Natural killer cell (primary cell): Measurements from ENCODE around the gene GPX8. TPM values are rescaled to one million over a fixed set of nuclear protein-coding genes. Genes with fewer than 3 reads are reported as not detected.

Experiments
- ATAC-seq, 3 donors: fragments of 150-1000 bp in 2 of 3; fragments of 200-7000 bp in 1 of 3; cut with Tn5 transposase; 1 replicate in 1 of 3; 2 replicates in 2 of 3; pipeline ENCODE4 v1.10.0; 2021; ENCODE audit warnings: mild to moderate bottlenecking in 2 of 3, moderate library complexity in 2 of 3
- DNase-seq, 2 donors: peaks; one replicate each; pipeline versions ENCODE4 v3.0.0 to v3.0.0-alpha.2; 2013 to 2021; ENCODE audit warnings: mixed read lengths in 1 of 2
- H3K27ac ChIP-seq: one replicate; pipeline ENCODE4 v1.5.1; 2013; ENCODE audit warnings: mild to moderate bottlenecking, low read length
- H3K27me3 ChIP-seq: one replicate; pipeline ENCODE4 v1.6.1; 2013; ENCODE audit warnings: low read length; ENCODE audit not compliant: control insufficient read depth, insufficient read depth
- H3K36me3 ChIP-seq: one replicate; pipeline ENCODE4 v1.6.1; 2013; ENCODE audit warnings: low read length; ENCODE audit not compliant: control insufficient read depth, insufficient read depth
- H3K4me1 ChIP-seq: one replicate; pipeline ENCODE4 v1.6.1; 2013; ENCODE audit warnings: low read length; ENCODE audit not compliant: control insufficient read depth, insufficient read depth
- H3K4me3 ChIP-seq: one replicate; pipeline ENCODE4 v1.5.1; 2013; ENCODE audit warnings: low read length
- H3K9me3 ChIP-seq: one replicate; pipeline ENCODE4 v1.6.1; 2013; ENCODE audit warnings: low read length; ENCODE audit not compliant: control insufficient read depth, insufficient read depth
- H3K27ac Mint-ChIP-seq, 2 donors: one replicate each; pipeline ENCODE4 v1.8.0; 2022; ENCODE audit warnings: mild to moderate bottlenecking in 2 of 2, mixed read lengths in 2 of 2, moderate library complexity in 1 of 2
- H3K27me3 Mint-ChIP-seq, 2 donors: one replicate each; pipeline ENCODE4 v1.8.0; 2022; ENCODE audit warnings: low read depth in 2 of 2, mixed read lengths in 2 of 2
- H3K36me3 Mint-ChIP-seq: one replicate; pipeline ENCODE4 v1.8.0; 2022; ENCODE audit warnings: mixed read lengths
- H3K4me1 Mint-ChIP-seq, 2 donors: one replicate each; pipeline ENCODE4 v1.8.0; 2022; ENCODE audit warnings: mixed read lengths in 2 of 2
- H3K4me3 Mint-ChIP-seq: one replicate; pipeline ENCODE4 v1.8.0; 2022; ENCODE audit warnings: mild to moderate bottlenecking, moderate library complexity, mixed read lengths
- H3K9me3 Mint-ChIP-seq, 2 donors: one replicate each; pipeline ENCODE4 v1.8.0; 2022; ENCODE audit warnings: mixed read lengths in 2 of 2
- WGBS: methylation state at CpG from one replicate; pipeline ENCODE4 v1.1.7; 2013; ENCODE audit warnings: missing lambda C conversion rate; ENCODE audit not compliant: insufficient coverage; 5-methylcytosine and 5-hydroxymethylcytosine counted together
- intact Hi-C: fragments of 100-400 bp; cut with micrococcal nuclease; formaldehyde crosslinking; loops from one replicate; pipeline ENCODE4 v1.14.2; 2022
- total RNA-seq, 4 donors: library from RNA; stranded (reverse); fragments of 120-200 nt in 1 of 4; gene quantifications; one replicate each; pipeline versions ENCODE4 v1.2.3 to v1.2.4, GENCODE V29; 2013 to 2022
- TF ChIP-seq, protein P1 (sequence below): fragments of 200-600 bp; IDR thresholded peaks from one replicate; pipeline ENCODE4 v1.8.0; 2022; ENCODE audit warnings: antibody characterized with exemption

The GPX8 gene
- total RNA-seq, 3 donors from 2014 or later (not counting 1 experiment from before 2014, with no cell fraction given) = not detected

DNA sequence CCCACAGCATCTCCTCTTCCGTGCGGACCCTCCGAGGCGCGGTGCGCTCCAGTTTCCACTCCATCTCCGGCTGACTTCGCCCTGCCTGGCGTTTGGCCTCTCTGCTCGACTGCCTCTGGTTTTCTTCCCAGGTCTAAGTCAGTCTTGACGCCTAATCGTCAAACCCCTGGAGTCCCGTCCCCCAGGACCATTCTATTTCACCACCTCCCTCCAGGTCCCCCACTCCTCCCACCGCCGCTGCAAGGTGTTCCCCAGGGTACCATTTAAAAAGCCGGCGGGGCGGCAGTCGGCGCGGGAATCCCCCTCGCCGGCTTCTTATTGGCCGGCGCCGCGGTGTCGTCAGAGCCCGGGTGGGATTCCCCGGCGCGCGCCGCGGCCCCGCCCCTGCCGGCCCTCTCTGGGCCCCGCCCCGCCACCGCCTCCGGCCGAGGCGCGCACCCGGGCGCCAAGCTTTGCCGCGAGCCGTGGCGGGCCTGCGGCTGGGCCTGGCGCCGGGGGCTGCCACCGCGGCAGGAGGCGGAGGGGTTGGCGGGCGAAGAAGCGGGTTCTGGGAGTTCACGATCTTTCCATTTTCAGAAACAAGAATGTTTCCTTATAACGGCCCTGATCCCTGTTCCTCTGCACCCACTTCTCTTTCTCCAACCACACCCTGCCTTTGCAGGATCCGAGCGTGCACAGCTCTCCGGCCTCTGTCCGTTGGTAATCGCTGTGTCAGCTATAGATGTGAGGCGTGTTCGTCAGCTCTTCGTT, 13.1 kb downstream of the GPX8 start, which contains the start of gene CDC20B:
TSS of gene CDC20B (minus strand) at position 241 of the 750 bp plus-strand sequence. CDS start at position 64, 177 bp downstream.
- H3K4me1 ChIP-seq = peaks cover 30% of the 10 kb centered on the region
- H3K27me3 ChIP-seq = peaks cover 60% of the 10 kb centered on the region
- H3K36me3 ChIP-seq = no peaks in the 10 kb centered on the region
- Mint-ChIP-seq H3K9me3 (no peaks in the 10 kb centered on the region), H3K27me3 (peaks cover 45 to 60% of the 10 kb centered on the region in 2 donors), H3K27ac (peak within 1 kb of the TSS; percentile 82 to 94), H3K4me3 (peak within 1 kb of the TSS; percentile 86), H3K4me1 (peaks cover 26 to 36% of the 10 kb centered on the region in 2 donors), H3K36me3 (no peaks in the 10 kb centered on the region)
- peak; percentile 90 to 95 (median 93) for ATAC-seq
- intact Hi-C loops = loop anchor here (1.0 to 10.0 kb wide), 5 partner anchors 60 to 858 kb away; partner anchors contain the start of genes ARL15, CCNO and PLPP1
- peaks cover 3% of the 10 kb centered on the region for H3K9me3 ChIP-seq
- TF ChIP-seq, protein P1, sequence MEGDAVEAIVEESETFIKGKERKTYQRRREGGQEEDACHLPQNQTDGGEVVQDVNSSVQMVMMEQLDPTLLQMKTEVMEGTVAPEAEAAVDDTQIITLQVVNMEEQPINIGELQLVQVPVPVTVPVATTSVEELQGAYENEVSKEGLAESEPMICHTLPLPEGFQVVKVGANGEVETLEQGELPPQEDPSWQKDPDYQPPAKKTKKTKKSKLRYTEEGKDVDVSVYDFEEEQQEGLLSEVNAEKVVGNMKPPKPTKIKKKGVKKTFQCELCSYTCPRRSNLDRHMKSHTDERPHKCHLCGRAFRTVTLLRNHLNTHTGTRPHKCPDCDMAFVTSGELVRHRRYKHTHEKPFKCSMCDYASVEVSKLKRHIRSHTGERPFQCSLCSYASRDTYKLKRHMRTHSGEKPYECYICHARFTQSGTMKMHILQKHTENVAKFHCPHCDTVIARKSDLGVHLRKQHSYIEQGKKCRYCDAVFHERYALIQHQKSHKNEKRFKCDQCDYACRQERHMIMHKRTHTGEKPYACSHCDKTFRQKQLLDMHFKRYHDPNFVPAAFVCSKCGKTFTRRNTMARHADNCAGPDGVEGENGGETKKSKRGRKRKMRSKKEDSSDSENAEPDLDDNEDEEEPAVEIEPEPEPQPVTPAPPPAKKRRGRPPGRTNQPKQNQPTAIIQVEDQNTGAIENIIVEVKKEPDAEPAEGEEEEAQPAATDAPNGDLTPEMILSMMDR = no peak
- H3K4me3 ChIP-seq = peak within 1 kb of the TSS; percentile 51
- DNase-seq = peak; percentile 84 to 91
- peak within 1 kb of the TSS; percentile 20 for H3K27ac ChIP-seq
- WGBS = under 1% methylated on average over 69 of the region's 69 CpGs

DNA sequence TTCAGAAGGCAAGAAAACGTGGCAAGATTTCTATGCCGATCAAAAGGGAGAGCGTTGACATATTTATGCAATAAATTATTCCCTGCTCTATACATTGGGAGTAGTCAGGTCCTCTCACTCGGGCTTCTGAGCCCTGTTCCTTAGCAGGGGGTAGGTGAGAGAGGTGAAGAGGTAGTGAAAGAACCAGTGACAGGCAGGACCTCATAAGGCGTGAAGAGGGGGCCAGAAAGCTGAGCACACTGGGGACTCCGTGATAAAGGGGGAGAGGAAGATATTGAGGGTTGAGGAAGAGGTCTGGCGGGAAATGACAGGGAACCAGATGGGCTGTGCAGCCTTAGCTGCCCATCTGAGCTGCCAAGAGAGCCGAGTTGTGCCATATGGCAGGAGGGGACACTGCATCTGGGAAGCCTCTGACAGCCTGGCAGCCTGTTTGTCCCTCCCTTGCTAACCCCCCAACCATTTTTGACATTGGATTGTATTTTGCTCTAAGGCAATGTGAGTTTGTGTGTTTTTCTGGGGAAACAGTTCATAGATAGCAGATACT, 13.8 kb downstream of the GPX8 start:
- 12% methylated on average over 6 of the region's 8 CpGs for WGBS
- Mint-ChIP-seq H3K9me3 (no peaks in the 10 kb centered on the region), H3K27ac (peak overlapping the region; percentile 71 to 94), H3K4me1 (peaks cover 26 to 36% of the 10 kb centered on the region in 2 donors), H3K27me3 (peaks cover 44 to 60% of the 10 kb centered on the region in 2 donors), H3K4me3 (peak overlapping the region; percentile 86), H3K36me3 (no peaks in the 10 kb centered on the region)
- TF ChIP-seq, protein P1 = no peak
- peaks cover 30% of the 10 kb centered on the region for H3K4me1 ChIP-seq
- DNase-seq (no peak), ATAC-seq (peak in 1 of 3 donors; percentile 1)
- peaks cover 62% of the 10 kb centered on the region for H3K27me3 ChIP-seq
- no peak overlapping the region for H3K27ac ChIP-seq
- peak overlapping the region; percentile 32 for H3K4me3 ChIP-seq
- no peaks in the 10 kb centered on the region for H3K36me3 ChIP-seq
- H3K9me3 ChIP-seq = peaks cover 3% of the 10 kb centered on the region
- intact Hi-C loops = loop anchor here (2.0 to 10.0 kb wide), 4 partner anchors 135 to 859 kb away; partner anchors contain the start of genes ARL15 and PLPP1

DNA sequence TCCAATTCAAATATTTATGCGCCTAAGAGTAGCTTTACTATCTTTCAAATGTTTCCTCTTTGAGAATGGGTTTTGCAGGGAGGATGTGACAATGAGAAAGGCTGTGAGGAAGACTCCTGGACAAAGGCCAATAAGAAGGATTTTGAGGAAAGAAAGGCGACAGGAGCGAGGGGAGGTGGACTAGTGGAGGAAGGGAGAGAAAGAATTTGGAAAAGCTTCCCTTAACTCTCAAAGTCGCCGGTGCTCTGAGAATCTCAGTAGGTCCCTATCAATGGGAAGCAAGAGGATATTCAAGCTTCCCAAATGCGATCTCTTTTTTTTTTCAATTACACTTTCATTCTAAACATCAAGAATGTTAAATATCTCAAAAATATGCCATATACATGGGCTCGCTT, 15.8 kb downstream of the GPX8 start:
- WGBS = 26% methylated on average over 7 of the region's 7 CpGs
- H3K4me1 Mint-ChIP-seq = peaks cover 26 to 36% of the 10 kb centered on the region in 2 donors
- Histone ChIP-seq H3K27me3 (peaks cover 73% of the 10 kb centered on the region), H3K27ac (no peak overlapping the region), H3K4me1 (peaks cover 30% of the 10 kb centered on the region), H3K9me3 (peaks cover 3% of the 10 kb centered on the region), H3K4me3 (no peak overlapping the region), H3K36me3 (no peaks in the 10 kb centered on the region)
- peak overlapping the region; percentile 45 for H3K4me3 Mint-ChIP-seq
- intact Hi-C loops = loop anchor here (10.0 kb wide), 2 partner anchors 359 to 861 kb away; partner anchors contain the start of genes ARL15 and PLPP1
- no peak overlapping the region for H3K27ac Mint-ChIP-seq
- no peaks in the 10 kb centered on the region for H3K9me3 Mint-ChIP-seq
- DNase-seq = no peak
- TF ChIP-seq, protein P1 = no peak
- H3K36me3 Mint-ChIP-seq = no peaks in the 10 kb centered on the region
- ATAC-seq = no peak
- peaks cover 52 to 61% of the 10 kb centered on the region in 2 donors for H3K27me3 Mint-ChIP-seq
